OCI-LY7 (cell line): ENCODE results near the gene DIPK1A. TPM values are rescaled to one million over a fixed set of nuclear protein-coding genes. Genes with fewer than 3 reads are reported as not detected.

Experiments
- BruUV-seq: library from RNA; stranded (reverse); fragments of 400-500 nt; replicated peaks from 2 replicates; lab custom pipeline; 2021; lab: Mats Ljungman, UMichigan
- CTCF ChIA-PET: fragments of 300-600 bp; sonication (Branson Sonifier 250); formaldehyde crosslinking; loops from one replicate; lab custom pipeline; 2022; ENCODE audit warnings: antibody characterized with exemption; ENCODE audit not compliant: unreplicated experiment; lab: Charles Lee
- POLR2A ChIA-PET: fragments of 300-600 bp; sonication (Branson Sonifier 250); formaldehyde crosslinking; loops from one replicate; lab custom pipeline; 2022; ENCODE audit warnings: antibody characterized with exemption; lab: Charles Lee
- DNase-seq: peaks from one replicate; pipeline ENCODE4 v3.0.0-alpha.2; 2015; ENCODE audit warnings: low spot score
- H2AFZ ChIP-seq: fragments of 200-600 bp; sonication (generic), shearing (Covaris generic); 2 replicates; pipeline ENCODE4 v1.6.1; 2014; ENCODE audit warnings: mild to moderate bottlenecking, antibody characterized with exemption, low read length, moderate library complexity
- H3K27ac ChIP-seq: fragments of 200-600 bp; sonication (generic); 2 replicates; pipeline ENCODE4 v1.5.1; 2014; ENCODE audit warnings: mixed run types, low read depth, mild to moderate bottlenecking, moderate library complexity, low read length, inconsistent platforms; ENCODE audit not compliant: poor library complexity, severe bottlenecking
- H3K36me3 ChIP-seq: fragments of 200-600 bp; sonication (generic); 2 replicates; pipeline ENCODE4 v1.6.1; 2014; ENCODE audit warnings: mild to moderate bottlenecking, antibody characterized with exemption, low read length, moderate library complexity, mixed read lengths; ENCODE audit not compliant: insufficient read depth
- H3K4me1 ChIP-seq: fragments of 200-600 bp; sonication (generic); 2 replicates; pipeline ENCODE4 v1.5.1; 2014; ENCODE audit warnings: mild to moderate bottlenecking, low read length; ENCODE audit not compliant: insufficient read depth, poor library complexity, severe bottlenecking
- H3K4me2 ChIP-seq: fragments of 200-600 bp; sonication (generic); 2 replicates; pipeline ENCODE4 v1.6.1; 2014; ENCODE audit warnings: mild to moderate bottlenecking, low read length
- H3K4me3 ChIP-seq: fragments of 200-600 bp; sonication (generic); 2 replicates; pipeline ENCODE4 v1.5.1; 2014; ENCODE audit warnings: mild to moderate bottlenecking, low read depth, low read length; ENCODE audit not compliant: poor library complexity, severe bottlenecking
- H3K79me2 ChIP-seq: fragments of 200-600 bp; sonication (generic); 2 replicates; pipeline ENCODE4 v1.6.1; 2016; ENCODE audit warnings: low read depth, mild to moderate bottlenecking, low read length, moderate library complexity, mixed read lengths; ENCODE audit not compliant: insufficient read depth
- H3K9me2 ChIP-seq: fragments of 200-600 bp; sonication (generic); 2 replicates; pipeline ENCODE4 v1.6.1; 2016; ENCODE audit warnings: mild to moderate bottlenecking, low read length, mixed read lengths; ENCODE audit not compliant: insufficient read depth
- H3K9me3 ChIP-seq: fragments of 200-600 bp; sonication (generic); 2 replicates; pipeline ENCODE4 v1.6.1; 2014; ENCODE audit warnings: mild to moderate bottlenecking, mixed run types, low read length, mixed read lengths
- H4K20me1 ChIP-seq: fragments of 200-600 bp; sonication (generic); 2 replicates; pipeline ENCODE4 v1.6.1; 2014; ENCODE audit warnings: mild to moderate bottlenecking, antibody characterized with exemption, low read length, moderate library complexity, mixed read lengths; ENCODE audit not compliant: insufficient read depth
- CTCF ChIP-seq: fragments of 200-600 bp; sonication (generic); conservative IDR thresholded peaks from 2 replicates; pipeline ENCODE4 v1.5.1; 2014; ENCODE audit warnings: mild to moderate bottlenecking, antibody characterized with exemption, low read length, moderate library complexity, mixed read lengths
- EZH2phosphoT487 ChIP-seq: fragments of 200-600 bp; sonication (generic); IDR thresholded peaks from 2 replicates; pipeline ENCODE4 v1.6.1; 2018; ENCODE audit warnings: low read depth, borderline replicate concordance, mild to moderate bottlenecking, mixed run types, antibody characterized with exemption, low read length, moderate library complexity, mixed read lengths
- intact Hi-C: fragments of 100-400 bp; cut with micrococcal nuclease; formaldehyde crosslinking; loops from one replicate; pipeline ENCODE4 v1.10.0; 2022; ENCODE audit not compliant: unreplicated experiment
- total RNA-seq, 2 experiments: library from RNA; depleted of rRNA in 1 of 2; stranded (reverse); fragments of >200 nt in 1 of 2; shearing (Covaris generic) in 1 of 2; gene quantifications; 2 replicates each; pipeline ENCODE4 v1.2.3, GENCODE V29; 2014 to 2022

The DIPK1A gene
- total RNA-seq, 2 experiments from 2014 or later: 13.0 to 25.4 TPM

- Histone ChIP-seq H3K4me2 (peak overlapping the region; percentile 37), H3K4me1 (peaks cover 62% of the 10 kb centered on the region), H3K9me3 (peaks cover 8% of the 10 kb centered on the region; the same call in 1 of the 2 replicates), H2AFZ (no peak overlapping the region), H3K9me2 (no peaks in the 10 kb centered on the region), H3K79me2 (peaks cover 96% of the 10 kb centered on the region), H3K36me3 (peaks cover 30% of the 10 kb centered on the region), H3K27ac (peak overlapping the region; percentile 38), H4K20me1 (no peaks in the 10 kb centered on the region), H3K4me3 (no peak overlapping the region)
- DNase-seq: no peak
- intact Hi-C loops: no loop called here
- ChIA-PET POLR2A (interaction anchor here (0.7 to 4.4 kb wide), 7 partner anchors 11 to 422 kb away, joined by 3 to 31 read pairs (median 4); partner anchors contain the start of gene DIPK1A), CTCF (no interaction called here)
- TF ChIP-seq EZH2phosphoT487 (no peak), CTCF (no peak)
- BruUV-seq: no TSS peak
Observed at GRCh38 chr1:92879316-92879968, 81.8 kb downstream of the DIPK1A start.

GRCh38 chr1:92877792-92878191 is 83.5 kb downstream of the DIPK1A start:
- ChIA-PET CTCF (interaction anchor here (0.9 to 1.1 kb wide), 2 partner anchors 9 to 16 kb away, joined by 3 read pairs; no protein-coding TSS in a partner anchor), POLR2A (interaction anchor here (0.5 to 4.4 kb wide), 14 partner anchors 10 to 759 kb away, joined by 3 to 31 read pairs (median 4); no protein-coding TSS in a partner anchor)
- peak overlapping the region; percentile 54 for H3K4me3 ChIP-seq
- intact Hi-C loops: no loop called here
- H3K4me1 ChIP-seq: peaks cover 45% of the 10 kb centered on the region
- BruUV-seq: no TSS peak
- peak overlapping the region; percentile 70 for H3K4me2 ChIP-seq
- peaks cover 46% of the 10 kb centered on the region for H3K36me3 ChIP-seq
- no peaks in the 10 kb centered on the region for H3K9me2 ChIP-seq
- peak; percentile 50 for DNase-seq
- H3K79me2 ChIP-seq: peaks cover 87% of the 10 kb centered on the region
- no peak for TF ChIP-seq CTCF
- no peak for TF ChIP-seq EZH2phosphoT487
- H3K27ac ChIP-seq: peak overlapping the region; percentile 86
- no peak overlapping the region; the same call in 1 of the 2 replicates for H2AFZ ChIP-seq
- peaks cover 20% of the 10 kb centered on the region for H3K9me3 ChIP-seq
- H4K20me1 ChIP-seq: no peaks in the 10 kb centered on the region
